22Rv1 (cell line): ENCODE measurements around the gene FGD6.

ENCODE experiments used
- H3K27ac ChIP-seq: fragments of 450-650 bp; 2 replicates; pipeline ENCODE4 v1.5.1; 2017
- CTCF ChIP-seq: fragments of 450-650 bp; IDR thresholded peaks from 2 replicates; pipeline ENCODE4 v1.5.1; 2017; ENCODE audit warnings: mild to moderate bottlenecking
- ZFX ChIP-seq: fragments of 450-650 bp; IDR thresholded peaks from 2 replicates; pipeline ENCODE4 v1.6.1; 2017; ENCODE audit warnings: antibody characterized with exemption, borderline replicate concordance

Gene FGD6

GRCh38 chr12:95118138-95118787, 99.0 kb downstream of the FGD6 start:
- TF ChIP-seq CTCF, result no peak
- no peak for TF ChIP-seq ZFX
- no peak overlapping the region for H3K27ac ChIP-seq

GRCh38 chr12:95117178-95117599, 100.1 kb downstream of the FGD6 start:
- H3K27ac ChIP-seq, result no peak overlapping the region
- no peak for TF ChIP-seq ZFX
- peak; percentile 82 for TF ChIP-seq CTCF

- TF ChIP-seq ZFX, result no peak
- no peak for TF ChIP-seq CTCF
- H3K27ac ChIP-seq, result no peak overlapping the region
Observed at GRCh38 chr12:95116773-95117172, 100.5 kb downstream of the FGD6 start.

GRCh38 chr12:95116341-95116740, 100.9 kb downstream of the FGD6 start:
- no peak overlapping the region for H3K27ac ChIP-seq

GRCh38 chr12:95115641-95116040, 101.6 kb downstream of the FGD6 start:
- H3K27ac ChIP-seq, result no peak overlapping the region
- no peak for TF ChIP-seq CTCF
- no peak for TF ChIP-seq ZFX

More at GRCh38 chr12:95116341-95116740, 100.9 kb downstream of the FGD6 start:
- TF ChIP-seq ZFX (no peak), CTCF (no peak)

GRCh38 chr12:95114766-95115405, 102.4 kb downstream of the FGD6 start:
- no peak overlapping the region for H3K27ac ChIP-seq
- TF ChIP-seq ZFX (no peak), CTCF (no peak)

GRCh38 chr12:95107362-95107761, 109.9 kb downstream of the FGD6 start:
- no peak overlapping the region for H3K27ac ChIP-seq
- TF ChIP-seq CTCF (no peak), ZFX (no peak)
